Kidney (tissue), 14 donors: Measurements from ENCODE around the gene TCEA3. TPM values are rescaled to one million over a fixed set of nuclear protein-coding genes. Genes with fewer than 3 reads are reported as not detected.
"Not testable (repeated sequence)": the region's sequence is repeated elsewhere in the genome, so short reads cannot be mapped to it uniquely, and the experiment has no call there.

Experiments
- DNase-seq, 5 donors: peaks; one replicate each; pipeline ENCODE4 v3.0.0-alpha.2; 2013 to 2020
- FAIRE-seq: peaks from 2 replicates; lab custom pipeline; 2012; peaks lifted over from hg19 to GRCh38; lab: Jason Lieb, UNC
- H3K27ac ChIP-seq, 2 donors: one replicate each; pipeline ENCODE4 v1.7.0; 2013; ENCODE audit warnings: low read depth in 2 of 2, low read length in 2 of 2, inconsistent platforms in 1 of 2
- H3K27me3 ChIP-seq: one replicate; pipeline ENCODE4 v1.7.1; 2013; ENCODE audit warnings: low read length, inconsistent platforms; ENCODE audit not compliant: control insufficient read depth, insufficient read depth
- H3K36me3 ChIP-seq, 3 donors: one replicate each; pipeline versions ENCODE4 v1.7.0 to v1.7.1; 2013; ENCODE audit warnings: low read length in 3 of 3, control low read depth in 1 of 3, inconsistent platforms in 1 of 3; ENCODE audit not compliant: insufficient read depth in 3 of 3, control insufficient read depth in 2 of 3
- H3K4me1 ChIP-seq, 3 donors: one replicate each; pipeline versions ENCODE4 v1.7.0 to v1.7.1; 2013; ENCODE audit warnings: low read length in 3 of 3, inconsistent platforms in 1 of 3, low read depth in 1 of 3; ENCODE audit not compliant: control insufficient read depth in 2 of 3, insufficient read depth in 2 of 3
- H3K4me3 ChIP-seq, 3 donors: one replicate each; pipeline versions ENCODE4 v1.7.0 to v1.8.1; 2013; ENCODE audit warnings: low read length in 3 of 3, control low read depth in 1 of 3, inconsistent platforms in 1 of 3
- H3K9ac ChIP-seq, 3 donors: one replicate each; pipeline versions ENCODE4 v1.7.0 to v1.7.1; 2013; ENCODE audit warnings: low read length in 3 of 3, control low read depth in 1 of 3, inconsistent platforms in 1 of 3
- H3K9me3 ChIP-seq, 3 donors: one replicate each; pipeline versions ENCODE4 v1.7.0 to v1.7.1; 2013; ENCODE audit warnings: low read length in 3 of 3, control low read depth in 1 of 3, inconsistent platforms in 1 of 3; ENCODE audit not compliant: control insufficient read depth in 2 of 3, insufficient read depth in 1 of 3
- CTCF ChIP-seq: IDR thresholded peaks from 3 replicates; pipeline ENCODE4 v1.5.1; 2012; ENCODE audit warnings: mild to moderate bottlenecking, moderate library complexity, borderline replicate concordance; ENCODE audit not compliant: insufficient read depth; ENCODE audit errors: extremely low read depth
- intact Hi-C: fragments of 100-400 bp; cut with DNase I; formaldehyde crosslinking; loops from one replicate; pipeline ENCODE4 v1.11.1; 2022
- polyA plus RNA-seq: library from polyadenylated mRNA; stranded (reverse); fragments of 350-450 nt; fragmentation: Illumina TruSeq; extraction: RNeasy Lipid Tissue Mini Kit (QIAGEN cat#74804); gene quantifications from one replicate; pipeline ENCODE4 v1.2.3, GENCODE V29; 2014; ENCODE audit warnings: low read depth, low replicate concordance; ENCODE audit not compliant: insufficient read depth
- total RNA-seq: library from RNA; stranded (reverse); fragmentation: NEBNext Ultra II Directional; extraction: Animal tissue kit (Norgen Biotek cat#: 25700); gene quantifications from one replicate; pipeline ENCODE4 v1.2.1, GENCODE V29; 2021
- donor health status: control.
- donor health status: control.
- donor health status: control.
- donor health status: control.
- donor health status: control.
- donor health status: DM: yes; HTN: yes; CAD: no.
- donor health status: Normal renal cell carcinoma (clear cell type).

TCEA3 gene
- total and polyA plus RNA-seq, 2 donors from 2014 or later, result 46.3 to 93.2 TPM

- peaks cover 0 to 2% (median 0%) of the 10 kb centered on the region in 3 donors for H3K4me1 ChIP-seq
- intact Hi-C loops, result no loop called here
- FAIRE-seq (no peak), DNase-seq (peak in 1 of 5 donors; percentile 44)
- no peak overlapping the region for H3K9ac ChIP-seq
- no peaks in the 10 kb centered on the region for H3K9me3 ChIP-seq
- peaks cover 0 to 11% (median 10%) of the 10 kb centered on the region in 3 donors for H3K36me3 ChIP-seq
- no peak overlapping the region for H3K27ac ChIP-seq
- no peak overlapping the region for H3K4me3 ChIP-seq
- no peak for TF ChIP-seq CTCF
- H3K27me3 ChIP-seq, result no peaks in the 10 kb centered on the region
These were observed 40.8 kb downstream of the TCEA3 start for GRCh38 chr1:23383577-23384311.

DNA sequence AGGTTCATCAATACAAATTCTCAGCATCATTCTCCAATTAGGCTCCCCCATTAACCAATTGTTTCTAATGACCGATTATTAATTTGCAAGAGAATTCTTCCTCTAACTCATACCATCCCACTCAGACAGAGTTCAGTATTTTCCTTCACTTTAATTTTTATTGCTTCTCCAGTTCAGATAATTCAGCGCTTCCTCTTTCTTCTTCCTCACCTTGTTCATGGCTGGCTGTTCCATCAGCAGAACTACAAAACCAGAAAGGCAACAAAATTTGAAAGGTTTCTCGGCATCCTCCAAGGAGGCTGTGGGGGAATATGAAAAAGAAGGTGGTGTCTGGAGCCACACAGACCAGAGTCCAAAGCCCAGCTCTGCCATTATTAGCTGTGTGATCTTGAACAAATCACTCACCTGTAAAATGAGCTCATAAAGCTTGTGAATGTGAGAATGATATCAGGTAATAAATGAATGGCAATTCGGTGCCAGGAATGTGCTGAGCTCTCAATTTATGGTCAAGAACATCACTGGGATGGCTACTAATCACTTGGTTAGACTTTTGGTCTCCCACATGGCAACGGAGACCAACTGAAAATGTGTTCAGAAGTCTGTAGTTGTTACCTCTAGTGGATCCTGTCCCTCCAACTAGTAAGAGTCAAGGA is 43.2 kb downstream of the TCEA3 start:
- peaks cover 0 to 16% (median 7%) of the 10 kb centered on the region in 3 donors for H3K36me3 ChIP-seq
- no peak overlapping the region for H3K4me3 ChIP-seq

GRCh38 chr1:23380719-23381118 is 43.8 kb downstream of the TCEA3 start:
- Histone ChIP-seq H3K27me3 (no peaks in the 10 kb centered on the region), H3K4me3 (no peak overlapping the region), H3K27ac (no peak overlapping the region), H3K36me3 (peaks cover 0 to 16% (median 7%) of the 10 kb centered on the region in 3 donors), H3K9me3 (no peaks in the 10 kb centered on the region), H3K9ac (no peak overlapping the region), H3K4me1 (peaks cover 0 to 8% (median 0%) of the 10 kb centered on the region in 3 donors)
- FAIRE-seq (no peak), DNase-seq (no peak)
- intact Hi-C loops, result no loop called here
- no peak for TF ChIP-seq CTCF

More for the DNA sequence above, 43.2 kb downstream of the TCEA3 start:
- no peak for FAIRE-seq
- TF ChIP-seq CTCF, result no peak
- Histone ChIP-seq H3K9ac (no peak overlapping the region), H3K9me3 (no peaks in the 10 kb centered on the region), H3K27me3 (no peaks in the 10 kb centered on the region), H3K4me1 (peaks cover 0 to 8% (median 0%) of the 10 kb centered on the region in 3 donors), H3K27ac (no peak overlapping the region)
- intact Hi-C loops, result no loop called here
- DNase-seq, result no peak

DNA sequence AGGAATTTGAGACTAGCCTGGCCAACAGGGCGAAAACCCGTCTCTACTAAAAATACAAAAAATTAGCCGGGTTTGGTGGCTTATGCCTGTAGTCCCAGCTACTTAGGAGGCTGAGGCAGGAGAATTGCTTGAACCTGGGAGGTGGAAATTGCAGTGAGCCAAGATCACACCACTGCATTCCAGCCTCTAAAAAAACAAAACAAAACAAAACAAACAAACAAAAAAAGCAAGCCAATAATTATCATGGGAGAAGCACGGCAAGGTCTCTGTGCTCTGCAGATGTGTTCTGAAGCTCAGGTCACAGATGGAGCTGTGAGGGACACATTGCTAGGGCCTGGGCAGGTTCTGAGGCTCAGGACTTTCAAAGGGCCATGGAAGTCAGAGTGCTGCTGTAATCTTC is 44.3 kb downstream of the TCEA3 start:
- H3K4me3 ChIP-seq, DNase-seq, H3K4me1 ChIP-seq, H3K27me3 ChIP-seq, H3K9ac ChIP-seq, H3K9me3 ChIP-seq, FAIRE-seq, intact Hi-C loops, H3K27ac ChIP-seq: not testable (repeated sequence)
- H3K36me3 ChIP-seq, result peaks cover 0 to 16% (median 4%) of the 10 kb centered on the region in 3 donors
